Fibroblast of skin of right quadriceps (primary cell): Measurements from ENCODE around the gene LRWD1.

Experiments
- DNase-seq: peaks from one replicate; pipeline ENCODE4 v3.0.0-alpha.2; 2013

LRWD1 gene

DNA sequence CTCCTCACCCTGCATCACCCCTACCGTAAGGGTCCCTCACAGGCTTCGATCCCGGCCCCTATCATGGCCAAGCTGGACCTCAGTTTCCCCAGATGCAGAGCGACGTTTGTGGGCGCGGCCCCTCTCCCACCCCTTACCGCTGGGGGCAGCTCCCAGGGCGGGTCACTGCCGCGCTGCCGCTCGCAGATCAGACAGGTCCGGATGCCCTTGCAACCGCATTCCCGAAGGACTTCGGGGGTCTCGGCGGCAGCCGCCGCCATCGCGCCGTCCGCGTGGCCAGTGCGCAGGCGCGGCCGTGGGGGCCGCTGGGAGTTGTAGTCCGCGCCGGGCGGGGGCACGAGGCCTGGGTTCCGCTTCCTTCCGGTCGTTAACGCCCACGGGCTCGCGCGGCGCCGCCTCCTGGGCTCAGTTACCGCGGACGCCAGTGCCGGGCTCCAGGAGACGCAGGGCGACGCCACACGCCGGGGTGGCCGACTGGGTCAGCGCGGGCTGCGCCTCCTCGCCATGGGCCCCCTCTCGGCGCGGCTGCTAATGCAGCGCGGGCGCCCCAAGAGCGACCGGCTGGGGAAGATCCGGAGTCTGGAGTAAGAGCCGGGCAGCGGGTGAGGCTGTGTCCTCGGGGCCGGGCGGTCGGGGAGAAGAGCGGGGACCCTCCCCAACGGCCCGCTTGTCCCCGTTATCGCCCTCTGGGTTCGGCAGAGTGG lies at the start of gene LRWD1, which contains the start of gene ALKBH4:
LRWD1 (plus strand) TSS at position 408 of the 704 bp plus-strand sequence; CDS start at position 505, 97 bp downstream.
ALKBH4 (minus strand) TSS at position 287 of the 704 bp plus-strand sequence; CDS start at position 260, 27 bp downstream.
- DNase-seq = peak; percentile 90

DNA sequence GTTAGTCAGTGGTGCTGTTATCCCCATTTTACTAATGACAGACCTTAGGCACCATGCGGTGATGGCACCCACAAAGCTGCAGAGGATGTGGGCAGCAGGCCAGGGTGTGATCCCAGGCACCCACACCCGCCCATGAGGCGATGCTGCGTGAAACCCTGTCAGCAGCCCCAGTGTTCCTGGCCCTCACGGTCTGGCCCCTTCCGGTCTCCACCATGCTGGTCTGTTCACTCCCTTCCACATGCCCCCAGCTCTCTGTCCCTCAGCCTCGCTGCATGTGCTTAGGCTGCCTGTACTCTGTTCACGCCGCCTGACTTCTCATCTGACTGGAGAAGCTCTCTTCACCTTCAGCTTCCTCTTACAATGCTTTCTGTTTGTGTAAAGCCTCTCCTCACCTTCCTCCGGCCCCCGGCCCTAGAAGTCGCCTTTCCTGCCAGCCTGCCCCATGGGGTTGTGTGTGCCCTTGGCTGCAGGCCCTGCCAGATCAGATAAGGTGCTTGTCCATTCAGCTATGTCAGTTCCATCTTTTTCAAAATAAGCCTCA lies 49.0 kb upstream of the LRWD1 start:
- DNase-seq = no peak

DNA sequence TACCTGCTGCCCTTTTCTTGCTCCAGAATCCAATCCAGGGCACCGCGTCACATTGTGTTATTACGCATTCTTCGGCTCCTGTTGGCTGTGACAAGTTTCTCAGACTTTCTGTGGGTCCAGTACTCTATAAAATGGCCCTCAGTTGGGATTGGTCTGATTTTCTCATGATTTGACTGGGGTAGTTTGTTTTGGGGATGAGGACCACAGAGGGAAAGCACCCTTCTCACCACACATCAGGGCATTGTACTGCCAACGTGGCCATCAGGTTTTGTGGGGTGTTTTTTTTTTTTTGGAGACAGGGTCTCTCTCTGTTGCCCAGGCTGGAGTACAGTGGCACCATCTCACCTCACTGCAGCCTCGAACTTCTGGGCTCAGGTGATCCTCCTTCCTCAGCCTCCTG lies 48.4 kb upstream of the LRWD1 start:
- no peak for DNase-seq

DNA sequence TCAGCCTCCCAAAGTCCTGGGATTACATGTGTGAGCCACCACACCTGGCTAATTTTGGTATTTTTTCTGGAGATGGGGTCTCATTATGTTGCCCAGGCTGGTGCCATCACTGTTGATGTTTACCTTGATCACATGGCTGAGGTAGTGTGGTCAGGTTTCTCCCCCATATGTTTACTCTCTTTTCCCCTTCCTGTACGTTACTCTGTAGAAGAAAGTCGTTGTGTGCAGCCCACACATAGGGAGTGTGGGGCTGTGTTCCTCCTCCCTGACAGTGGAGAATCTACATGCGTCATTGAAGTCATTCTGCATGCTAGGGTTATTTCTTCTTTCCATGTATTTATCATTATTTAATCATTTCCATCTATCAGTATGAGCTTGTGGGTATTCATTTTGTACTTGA lies 47.7 kb upstream of the LRWD1 start:
- DNase-seq = no peak

DNA sequence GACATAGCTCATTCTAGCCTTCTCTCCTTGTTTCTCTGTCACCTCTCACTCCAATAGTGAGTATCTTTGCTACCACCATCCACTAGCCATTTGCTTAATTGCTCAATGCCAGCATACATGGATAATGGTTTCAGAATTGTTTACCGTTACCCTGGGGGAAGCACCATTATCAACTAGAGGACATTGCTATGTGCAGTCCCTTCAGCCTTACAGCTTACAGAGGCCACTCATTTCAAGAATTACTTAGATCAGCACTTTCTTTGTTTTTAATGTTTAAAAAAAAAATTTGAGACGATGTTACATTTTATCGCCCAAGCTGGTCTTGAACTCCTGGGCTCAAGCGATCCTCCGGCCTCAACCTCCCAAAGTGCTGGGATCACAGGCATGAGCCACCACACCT lies 46.2 kb upstream of the LRWD1 start:
- no peak for DNase-seq

DNA sequence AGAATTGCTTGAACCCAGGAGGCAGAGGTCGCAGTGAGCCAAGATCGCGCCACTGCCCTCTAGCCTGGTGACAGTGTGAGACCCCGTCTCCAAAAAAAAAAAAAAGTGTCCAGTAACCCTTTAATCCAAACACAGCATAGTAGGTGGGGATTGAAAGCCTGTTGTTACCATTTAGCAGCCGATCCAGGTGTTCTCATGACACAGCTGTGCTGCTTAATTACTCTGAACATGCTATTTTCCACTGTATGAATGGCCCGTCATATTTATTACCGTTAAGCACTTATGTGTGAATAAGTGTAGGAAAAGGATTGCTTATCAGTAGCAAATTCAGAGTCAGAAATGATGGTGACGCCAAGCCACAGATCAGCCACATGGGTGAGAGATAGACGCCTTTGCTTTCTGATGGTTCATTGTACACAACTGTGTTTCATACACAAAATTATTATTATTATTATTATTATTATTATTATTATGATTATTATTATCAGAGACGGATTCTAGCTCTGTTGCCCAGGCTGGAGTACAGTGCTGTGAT lies 43.0 kb upstream of the LRWD1 start:
- DNase-seq = no peak

DNA sequence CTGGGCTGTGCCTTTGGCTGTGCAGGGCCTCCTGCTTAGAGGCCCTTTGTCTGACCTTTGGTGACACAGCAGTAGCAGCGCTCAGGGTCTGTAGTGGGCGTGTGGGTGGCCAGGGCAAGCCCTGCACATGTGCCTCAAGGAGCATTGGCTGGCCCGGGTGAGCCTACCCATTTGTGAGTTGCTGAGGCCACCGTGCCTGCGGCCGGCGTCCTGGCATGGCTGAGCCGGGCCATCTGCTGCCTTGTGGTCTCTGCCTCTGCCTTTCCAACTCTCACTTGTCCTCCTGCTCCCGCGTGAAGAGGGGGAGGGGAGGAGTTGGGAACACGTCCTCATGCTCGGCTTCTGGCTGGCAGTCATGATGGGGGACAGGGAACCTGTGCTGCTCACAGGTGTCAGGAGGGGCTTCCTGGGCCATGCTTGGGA lies 40.6 kb upstream of the LRWD1 start:
- no peak for DNase-seq

DNA sequence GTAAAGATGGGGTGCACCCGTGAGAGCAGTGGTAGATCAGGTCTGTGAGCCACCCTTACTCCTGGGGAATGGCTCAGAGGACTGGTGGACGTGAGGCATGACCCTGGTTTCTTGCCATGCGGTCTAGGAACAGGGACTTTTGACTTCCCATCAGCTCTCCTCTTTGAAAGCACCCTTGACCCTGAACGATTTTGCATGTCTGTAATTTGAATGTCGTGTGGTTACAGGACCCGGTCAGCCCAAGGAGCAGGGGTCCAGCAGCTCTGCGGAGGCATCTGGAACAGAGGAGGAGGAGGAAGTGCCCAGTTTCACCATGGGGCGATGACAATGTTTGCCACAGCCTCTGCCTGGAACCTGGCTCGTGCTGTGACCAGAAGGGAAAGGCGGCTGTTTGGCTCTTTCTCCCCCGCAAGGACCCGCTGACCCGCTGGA lies 40.0 kb upstream of the LRWD1 start:
- DNase-seq = no peak

DNA sequence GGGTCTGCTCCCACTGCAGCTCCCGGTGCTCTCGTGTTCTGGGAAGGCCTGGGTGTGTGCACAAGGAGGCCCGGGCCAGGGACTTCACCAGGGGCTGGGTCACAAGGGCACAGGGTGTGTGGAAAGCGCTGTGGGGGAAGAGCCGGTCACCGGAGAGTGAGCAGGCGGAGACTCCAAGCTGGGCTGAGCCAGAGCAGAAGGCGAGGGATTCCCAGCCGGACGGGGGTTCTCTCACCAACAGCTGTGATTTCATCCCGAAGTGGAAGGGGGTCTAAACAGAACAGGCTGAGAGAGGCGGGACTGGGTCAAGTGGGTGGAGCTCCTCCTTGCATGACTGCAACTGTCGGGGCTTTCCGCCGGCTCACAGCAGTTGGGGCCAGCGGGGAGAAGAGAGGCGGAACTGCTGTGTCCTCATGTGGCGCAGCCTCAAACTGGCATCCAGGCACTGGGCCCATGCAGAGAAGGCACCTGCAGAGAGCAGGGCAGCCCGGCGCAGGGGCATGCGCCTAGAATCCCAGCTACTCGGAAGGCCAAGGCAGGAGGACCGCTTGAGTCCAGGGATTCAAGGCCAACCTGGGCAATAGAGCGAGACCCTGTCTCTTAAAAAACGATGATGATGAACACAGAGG lies 39.0 kb upstream of the LRWD1 start:
- no peak for DNase-seq

DNA sequence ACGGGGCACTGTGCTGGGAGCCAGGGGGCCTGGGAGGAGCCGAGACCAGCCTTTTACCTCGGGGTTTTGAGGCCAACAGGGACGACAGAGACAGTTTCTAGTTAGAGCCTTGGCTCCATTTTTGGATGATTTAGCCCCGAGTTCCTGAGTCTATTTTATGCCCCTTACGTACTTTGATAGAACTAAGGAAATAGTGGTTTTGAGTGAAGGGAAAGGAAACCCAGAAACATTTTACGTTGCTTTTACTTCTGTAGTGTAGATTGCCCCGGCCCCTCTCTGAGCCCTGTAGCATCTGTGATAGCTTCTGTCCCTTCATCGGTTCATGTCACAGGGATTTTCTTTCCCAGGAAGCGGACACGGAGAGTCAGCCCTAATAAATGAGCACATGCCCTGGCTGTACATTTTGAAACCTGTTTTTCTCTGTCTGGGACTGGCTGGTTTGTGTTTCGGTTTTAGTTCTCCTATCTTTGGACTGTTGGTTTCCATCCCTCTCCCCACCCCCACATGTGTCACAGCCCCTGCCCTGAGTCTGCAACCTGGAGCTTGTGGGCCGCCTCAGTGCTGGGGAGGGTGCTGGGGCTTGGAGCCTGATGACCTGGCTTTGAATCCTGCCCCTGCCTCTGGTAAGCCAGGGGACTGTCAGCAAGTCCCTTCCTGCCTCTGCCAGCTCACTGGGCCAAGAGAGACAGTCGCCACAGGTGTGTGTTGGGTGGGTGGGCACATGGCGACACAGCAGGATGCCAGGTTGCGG lies 38.3 kb upstream of the LRWD1 start:
- DNase-seq = no peak

DNA sequence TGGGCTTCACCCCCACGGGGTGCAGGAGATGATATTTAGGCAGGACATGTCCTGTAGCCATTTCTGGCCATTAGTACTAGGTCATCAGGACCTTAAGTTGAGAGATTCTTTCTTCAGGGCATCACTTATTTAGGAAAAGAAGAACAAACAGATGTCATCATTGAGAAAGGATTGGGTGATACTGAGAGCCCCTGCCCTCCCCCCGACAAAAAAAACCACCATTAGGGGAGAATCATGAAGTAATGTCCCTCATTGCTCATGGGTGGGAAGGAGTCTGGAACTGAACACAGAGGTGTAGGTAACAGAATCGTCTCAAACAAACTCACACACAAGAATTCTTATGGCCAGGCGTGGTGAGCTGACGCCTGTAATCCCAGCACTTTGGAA lies 37.8 kb upstream of the LRWD1 start:
- no peak for DNase-seq

DNA sequence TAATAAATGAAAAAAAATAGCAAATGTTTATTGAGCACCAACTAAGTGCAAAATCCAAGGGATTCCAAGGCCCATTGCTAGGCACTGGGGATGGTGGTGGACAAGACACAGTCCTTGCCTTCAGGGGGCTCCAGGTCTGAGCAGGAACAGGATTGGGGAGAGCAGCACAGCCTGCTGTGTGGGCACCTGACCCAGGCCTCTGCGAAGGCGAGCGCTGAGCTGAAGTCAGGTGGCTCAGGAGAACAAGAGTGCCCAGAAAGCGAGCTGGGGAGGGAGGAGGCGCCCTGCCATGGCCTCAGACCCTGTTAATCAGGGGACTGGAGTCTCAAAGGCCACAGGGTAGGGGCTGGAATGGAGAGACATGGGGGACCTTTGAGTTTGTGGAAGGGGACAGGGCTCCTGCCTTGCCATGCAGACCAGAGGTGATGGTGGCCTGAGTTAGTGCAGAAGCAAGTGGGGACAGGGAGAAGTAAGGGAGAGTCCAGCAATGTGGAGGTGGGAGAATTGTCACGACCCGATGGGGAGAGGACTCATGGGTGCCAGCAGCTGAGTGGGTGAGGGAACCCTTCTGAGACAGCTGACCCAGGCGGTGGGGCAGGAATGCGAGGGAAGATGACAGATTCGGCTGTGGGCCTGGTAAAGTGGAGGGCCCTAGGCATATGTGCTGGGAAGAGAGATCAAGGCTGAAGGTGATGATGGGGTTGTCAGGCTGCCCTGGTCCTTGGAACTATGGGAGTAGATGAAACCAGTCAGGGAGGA lies 35.5 kb upstream of the LRWD1 start:
- DNase-seq = no peak

DNA sequence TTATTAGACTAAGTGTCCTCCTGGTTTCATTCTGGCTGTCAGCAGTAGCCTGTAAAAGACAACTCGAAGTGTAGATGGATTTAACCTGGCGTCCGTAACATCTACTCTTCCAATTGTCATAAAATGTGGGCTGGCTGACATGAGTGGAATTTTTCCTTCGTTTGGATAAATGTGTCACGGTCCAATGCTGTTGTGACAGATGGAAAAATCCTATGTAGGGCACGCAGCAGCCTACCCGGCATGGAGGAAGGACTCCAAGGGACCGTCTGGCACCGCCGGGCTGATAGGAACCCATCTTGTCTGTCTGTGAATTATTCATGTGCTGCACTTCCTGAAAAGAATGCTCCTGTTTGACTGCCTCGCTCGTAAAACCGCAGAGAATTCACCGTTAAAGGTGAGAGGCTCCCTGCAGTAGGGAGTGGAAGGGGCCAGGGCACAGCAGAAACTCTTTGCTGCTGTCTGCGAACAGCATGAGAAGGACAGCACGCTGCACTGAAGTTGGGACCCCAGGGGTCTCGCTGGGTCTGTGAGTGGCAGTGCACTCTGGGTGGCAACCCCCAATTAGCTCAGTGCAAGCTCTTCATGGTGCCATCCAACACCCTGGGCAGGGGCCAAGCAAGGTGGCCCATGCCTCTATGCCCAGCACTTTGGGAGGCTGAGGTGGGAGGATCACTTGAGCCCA lies 33.0 kb upstream of the LRWD1 start:
- peak; percentile 11 for DNase-seq

DNA sequence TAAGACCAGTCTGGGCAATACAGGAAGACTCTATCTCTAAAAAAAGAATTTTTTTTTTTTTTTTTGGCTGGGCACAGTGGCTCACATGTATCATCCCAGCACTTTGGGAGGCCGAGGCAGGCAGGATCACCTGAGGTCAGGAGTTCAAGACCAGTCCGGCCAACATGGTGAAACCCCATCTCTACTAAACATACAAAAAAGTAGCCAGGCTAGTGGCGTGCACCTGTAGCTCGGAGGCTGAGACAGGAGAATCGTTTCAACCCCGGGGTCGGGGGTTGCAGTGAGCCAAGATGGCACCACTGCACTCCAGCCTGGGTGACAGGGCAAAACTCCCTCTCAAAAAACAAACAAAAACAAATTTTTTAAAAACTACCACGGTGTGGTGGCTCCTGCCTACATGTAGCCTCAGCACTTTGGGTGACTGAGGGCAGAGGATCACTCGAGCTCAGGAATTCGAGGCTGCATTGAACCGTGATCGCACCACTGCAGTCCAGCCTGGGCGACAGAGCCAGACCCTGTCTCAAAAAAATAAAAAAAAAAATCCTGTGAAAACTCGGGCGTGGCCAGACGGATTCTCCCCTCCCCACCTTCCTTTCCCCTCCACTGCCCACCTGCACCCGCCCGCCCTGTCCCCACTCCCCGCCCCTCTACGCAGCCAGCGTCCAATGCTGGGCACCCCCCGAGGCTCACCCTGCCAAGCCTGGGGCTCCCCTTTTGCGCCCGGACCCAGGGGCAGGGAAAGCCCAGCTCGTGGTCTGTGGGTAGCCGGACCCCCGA lies 32.2 kb upstream of the LRWD1 start:
- no peak for DNase-seq

DNA sequence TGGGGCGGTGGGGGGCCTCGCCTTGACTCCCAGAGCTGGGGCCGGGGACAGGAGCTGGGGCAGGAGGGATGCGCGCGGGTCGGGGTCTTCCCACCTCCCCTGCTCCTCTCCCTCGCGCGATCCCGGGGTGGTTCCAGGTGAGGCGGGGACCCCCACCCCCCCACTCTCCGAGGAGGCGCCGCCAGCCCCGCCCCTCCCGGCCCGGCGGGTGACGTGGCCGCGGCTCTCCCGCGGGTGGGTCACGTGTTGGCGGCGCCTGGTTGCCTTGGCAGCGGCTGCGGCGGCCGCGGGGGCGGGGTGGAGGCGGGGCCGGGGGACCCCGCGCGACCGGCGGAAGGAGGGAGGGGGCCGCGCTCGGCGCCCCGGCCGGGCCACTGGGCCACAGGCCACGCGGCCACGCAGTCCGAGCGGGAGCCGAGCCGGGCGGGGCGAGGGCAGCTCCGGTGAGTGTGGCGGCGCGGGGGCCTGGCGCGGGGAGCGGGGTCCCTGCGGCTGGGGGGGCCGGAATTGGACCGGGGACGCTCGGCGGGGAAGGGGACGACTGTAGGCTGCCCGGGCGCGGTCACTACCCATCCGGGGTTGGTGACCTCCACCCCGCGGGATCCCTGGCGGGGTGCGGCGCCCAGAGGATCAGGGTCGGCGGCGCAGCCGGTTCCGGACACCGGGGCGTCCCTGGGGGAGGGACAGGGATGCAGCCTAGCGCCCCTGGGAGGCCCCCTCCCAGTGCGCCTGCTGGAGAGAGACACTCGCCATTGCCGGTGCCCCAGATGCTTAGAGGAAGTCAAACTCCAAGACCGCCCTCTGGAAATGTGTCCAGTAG lies 31.4 kb upstream of the LRWD1 start, which contains the start of gene ORAI2:
ORAI2 (plus strand) TSS at position 357 of the 820 bp plus-strand sequence. CDS start 5,382 bp downstream, outside the sequence.
- DNase-seq = peak; percentile 69

DNA sequence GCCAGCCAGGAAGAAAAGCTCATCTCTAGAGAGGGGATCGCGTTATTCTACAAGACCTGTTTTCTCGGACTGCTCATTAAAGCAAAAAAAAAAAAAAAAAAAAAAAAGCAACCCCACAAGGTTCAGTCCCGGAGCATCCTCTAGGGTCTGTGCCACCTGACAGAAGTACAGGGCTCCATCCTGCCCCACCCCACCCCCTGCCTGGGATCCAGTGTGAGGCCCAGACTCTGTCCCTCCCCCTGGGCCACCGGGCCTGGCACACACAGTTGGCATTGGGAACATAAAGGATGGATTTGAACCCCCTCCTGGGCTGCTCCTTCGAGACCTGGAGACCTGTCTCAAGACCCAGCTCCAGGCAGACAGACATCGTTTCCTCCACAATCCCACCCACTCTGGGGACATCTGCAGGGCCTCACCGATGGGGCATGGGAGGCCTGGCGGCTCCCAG lies 30.7 kb upstream of the LRWD1 start:
- DNase-seq = no peak

DNA sequence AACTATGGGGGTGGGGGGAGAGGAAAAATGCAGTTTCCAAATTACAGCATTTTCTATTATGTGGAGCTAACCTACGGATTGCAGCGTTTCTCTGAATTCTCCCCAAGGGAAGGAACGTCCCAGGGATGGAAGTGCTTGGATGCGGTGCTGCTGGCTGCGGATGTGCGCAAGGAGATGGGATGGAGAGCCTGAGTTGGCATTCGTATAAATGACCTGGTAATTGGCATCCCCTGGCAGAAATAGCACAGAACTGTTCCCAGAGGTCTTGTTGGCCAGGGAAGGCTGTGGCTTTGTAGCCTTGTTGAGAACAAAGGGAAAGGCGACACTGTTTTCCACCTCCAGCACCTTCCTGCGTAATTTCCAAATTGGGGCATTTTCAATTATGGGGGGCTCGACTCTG lies 28.7 kb upstream of the LRWD1 start:
- DNase-seq = no peak

DNA sequence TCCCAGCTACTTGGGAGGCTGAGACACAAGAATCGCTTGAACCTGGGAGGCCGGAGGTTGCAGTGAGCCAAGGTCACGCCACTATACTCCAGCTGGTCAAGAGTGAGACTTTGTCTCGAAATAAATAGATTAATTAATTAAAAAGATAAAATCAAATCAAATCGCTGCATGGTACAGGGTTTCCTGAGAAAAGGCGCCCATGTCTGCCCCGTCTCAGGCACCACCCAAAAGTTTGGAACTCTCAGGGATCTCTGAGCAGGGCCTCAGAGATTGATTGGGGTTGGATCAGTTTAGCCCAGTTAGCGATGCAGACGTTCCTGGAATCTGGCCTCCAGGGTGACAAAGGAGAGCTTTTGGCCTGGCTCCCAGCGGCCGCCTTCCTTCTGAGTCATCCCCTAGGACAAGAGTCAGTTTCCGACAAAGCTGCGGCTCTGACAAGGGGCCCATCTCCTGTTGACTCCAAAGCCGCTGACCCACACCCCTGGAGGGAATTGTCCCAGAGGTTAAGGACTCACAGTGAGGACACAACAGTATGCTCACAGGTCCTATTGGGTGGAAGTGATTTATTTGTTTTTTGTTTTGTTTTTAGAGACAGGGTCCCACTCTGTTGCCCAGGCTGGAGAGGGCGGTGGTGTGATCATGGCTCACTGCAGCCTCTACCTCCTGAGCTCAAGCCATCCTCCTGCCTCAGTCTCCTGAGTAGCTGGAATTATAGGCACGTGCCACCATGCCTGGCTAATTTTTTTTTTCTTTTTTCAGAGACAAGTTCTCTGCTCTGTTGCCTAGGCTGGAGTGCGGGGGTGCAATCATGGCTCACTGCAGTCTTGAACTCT lies 24.6 kb upstream of the LRWD1 start:
- peak; percentile 79 for DNase-seq
